ENCODE measurements around the gene LSAMP. TPM values are rescaled to one million over a fixed set of nuclear protein-coding genes. Genes with fewer than 3 reads are reported as not detected.

LSAMP gene
- total and polyA plus RNA-seq, 2 experiments from 2014 or later = 2.0 to 2.9 TPM

DNA sequence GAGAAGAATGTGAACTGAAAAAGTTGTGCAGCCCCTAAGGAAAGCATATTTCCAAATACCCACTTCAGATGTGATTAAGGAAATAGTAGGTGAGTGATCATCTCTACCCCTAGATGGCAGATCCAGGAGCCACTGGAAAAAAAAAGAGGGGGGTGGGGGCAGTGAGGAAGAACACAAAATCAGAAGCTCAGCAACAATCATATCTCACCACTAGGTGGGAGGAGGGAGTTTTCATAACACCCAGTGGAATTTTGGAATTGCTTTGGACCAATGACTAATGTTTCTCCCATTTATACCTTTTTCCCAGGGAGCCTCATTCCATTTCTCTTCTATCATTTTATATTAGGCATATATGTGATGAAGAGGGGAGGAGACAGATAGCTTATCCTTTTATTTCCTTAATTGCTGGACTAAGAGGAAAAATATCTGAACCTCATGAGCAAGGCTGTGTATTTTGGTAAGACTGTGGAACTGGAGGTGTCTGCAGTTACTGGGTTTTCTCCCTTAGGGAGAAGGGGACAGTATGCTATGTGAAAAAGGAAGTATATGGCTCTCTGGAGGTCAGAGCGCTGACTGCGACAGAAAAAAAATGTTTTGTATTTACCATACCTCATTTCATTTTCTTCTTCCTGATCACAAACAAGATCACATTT lies 458.6 kb downstream of the LSAMP start:
- Histone ChIP-seq H3K36me3 (ENCODE audit: insufficient read depth) (no peaks in the 10 kb centered on the region), H2AFZ (peak overlapping the region; percentile 5; the same call in 1 of the 2 replicates), H3K27me3 (ENCODE audit: insufficient read depth) (no peaks in the 10 kb centered on the region), H3K9me2 (ENCODE audit: insufficient read depth) (no peaks in the 10 kb centered on the region), H3K79me2 (replicated peaks; ENCODE audit: insufficient read depth) (no peaks in the 10 kb centered on the region), H3K4me3 (no peak overlapping the region), H3K27ac (ENCODE audit: low read depth) (no peak overlapping the region), H3K4me1 (ENCODE audit: insufficient read depth) (peaks cover 31% of the 10 kb centered on the region), H3K4me2 (peak overlapping the region; percentile 22), H4K20me1 (replicated peaks; ENCODE audit: insufficient read depth) (no peaks in the 10 kb centered on the region), H3F3A (replicated peaks; ENCODE audit: low read depth) (no peaks in the 10 kb centered on the region)
- ATAC-seq (peak; percentile 84), DNase-seq (ENCODE audit: low spot score) (peak; percentile 80)
- Mint-ChIP-seq H3K27me3 (ENCODE audit: insufficient read depth, low read depth, poor library complexity) (peaks cover 1% of the 10 kb centered on the region), H3K4me3 (no peak overlapping the region), H3K4me1 (peaks cover 41% of the 10 kb centered on the region), H3K36me3 (ENCODE audit: low read depth) (no peaks in the 10 kb centered on the region), H3K9me3 (no peaks in the 10 kb centered on the region), H3K27ac (no peak overlapping the region)
- TF ChIP-seq, protein P1, sequence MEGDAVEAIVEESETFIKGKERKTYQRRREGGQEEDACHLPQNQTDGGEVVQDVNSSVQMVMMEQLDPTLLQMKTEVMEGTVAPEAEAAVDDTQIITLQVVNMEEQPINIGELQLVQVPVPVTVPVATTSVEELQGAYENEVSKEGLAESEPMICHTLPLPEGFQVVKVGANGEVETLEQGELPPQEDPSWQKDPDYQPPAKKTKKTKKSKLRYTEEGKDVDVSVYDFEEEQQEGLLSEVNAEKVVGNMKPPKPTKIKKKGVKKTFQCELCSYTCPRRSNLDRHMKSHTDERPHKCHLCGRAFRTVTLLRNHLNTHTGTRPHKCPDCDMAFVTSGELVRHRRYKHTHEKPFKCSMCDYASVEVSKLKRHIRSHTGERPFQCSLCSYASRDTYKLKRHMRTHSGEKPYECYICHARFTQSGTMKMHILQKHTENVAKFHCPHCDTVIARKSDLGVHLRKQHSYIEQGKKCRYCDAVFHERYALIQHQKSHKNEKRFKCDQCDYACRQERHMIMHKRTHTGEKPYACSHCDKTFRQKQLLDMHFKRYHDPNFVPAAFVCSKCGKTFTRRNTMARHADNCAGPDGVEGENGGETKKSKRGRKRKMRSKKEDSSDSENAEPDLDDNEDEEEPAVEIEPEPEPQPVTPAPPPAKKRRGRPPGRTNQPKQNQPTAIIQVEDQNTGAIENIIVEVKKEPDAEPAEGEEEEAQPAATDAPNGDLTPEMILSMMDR (conservative IDR thresholded peaks at IDR 0.05; ENCODE audit: low read depth in 2 of 2) = peak; percentile 72 to 82
- TF ChIP-seq ZNF331 (CRISPR knock-in tag; IDR thresholded peaks at IDR 0.05; ENCODE audit: low read depth) = no peak

DNA sequence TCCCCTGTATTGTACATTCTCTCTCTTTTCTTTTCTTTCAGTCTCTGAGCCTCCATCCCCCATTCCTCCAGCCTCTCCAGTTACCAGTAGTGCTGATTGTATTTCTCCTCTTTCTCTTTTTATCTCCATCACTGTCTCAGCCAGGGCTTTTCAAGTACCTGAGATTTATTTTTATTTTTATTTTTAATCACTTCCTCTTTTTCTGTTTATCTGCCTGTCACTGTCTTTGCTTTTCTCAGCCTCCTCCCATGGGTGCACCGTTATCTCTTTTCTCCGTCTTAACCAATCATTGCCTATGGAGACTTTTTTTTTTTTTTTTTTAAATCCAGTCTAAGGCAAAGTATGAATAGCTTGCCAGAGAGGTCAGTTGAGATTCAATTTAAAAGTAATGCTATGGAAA lies 462.7 kb downstream of the LSAMP start:
- DNase-seq (ENCODE audit: low spot score) = no peak
- no peak overlapping the region for H3K4me3 Mint-ChIP-seq
- no peak for ATAC-seq
- no peaks in the 10 kb centered on the region for H3K9me3 Mint-ChIP-seq
- no peaks in the 10 kb centered on the region for H3K79me2 ChIP-seq (replicated peaks; ENCODE audit: insufficient read depth)
- H3K27me3 Mint-ChIP-seq (ENCODE audit: insufficient read depth, low read depth, poor library complexity) = peaks cover 1% of the 10 kb centered on the region
- H2AFZ ChIP-seq = no peak overlapping the region
- no peaks in the 10 kb centered on the region for H3F3A ChIP-seq (replicated peaks; ENCODE audit: low read depth)
- no peaks in the 10 kb centered on the region for H3K36me3 Mint-ChIP-seq (ENCODE audit: low read depth)
- H3K4me3 ChIP-seq = no peak overlapping the region
- H3K27ac Mint-ChIP-seq = no peak overlapping the region
- H3K27ac ChIP-seq (ENCODE audit: low read depth) = no peak overlapping the region
- H3K4me2 ChIP-seq = no peak overlapping the region
- H3K9me2 ChIP-seq (ENCODE audit: insufficient read depth) = no peaks in the 10 kb centered on the region
- peaks cover 24% of the 10 kb centered on the region for H3K4me1 Mint-ChIP-seq
- H3K36me3 ChIP-seq (ENCODE audit: insufficient read depth) = no peaks in the 10 kb centered on the region
- H3K4me1 ChIP-seq (ENCODE audit: insufficient read depth) = peaks cover 20% of the 10 kb centered on the region
- H4K20me1 ChIP-seq (replicated peaks; ENCODE audit: insufficient read depth) = no peaks in the 10 kb centered on the region
- no peaks in the 10 kb centered on the region for H3K27me3 ChIP-seq (ENCODE audit: insufficient read depth)
- TF ChIP-seq ZNF331 (CRISPR knock-in tag; IDR thresholded peaks at IDR 0.05; ENCODE audit: low read depth) (no peak), EZH2 (IDR thresholded peaks at IDR 0.05; ENCODE audit: low read depth, unreplicated experiment) (no peak), EZH2phosphoT487 (IDR thresholded peaks at IDR 0.05; ENCODE audit: unreplicated experiment) (no peak), POLR2AphosphoS5 (IDR thresholded peaks at IDR 0.05; ENCODE audit: low read depth) (no peak), NANOG (IDR thresholded peaks at IDR 0.05; ENCODE audit: borderline replicate concordance) (no peak), JUNB (IDR thresholded peaks at IDR 0.05; ENCODE audit: unreplicated experiment) (no peak)
- TF ChIP-seq, protein P2, sequence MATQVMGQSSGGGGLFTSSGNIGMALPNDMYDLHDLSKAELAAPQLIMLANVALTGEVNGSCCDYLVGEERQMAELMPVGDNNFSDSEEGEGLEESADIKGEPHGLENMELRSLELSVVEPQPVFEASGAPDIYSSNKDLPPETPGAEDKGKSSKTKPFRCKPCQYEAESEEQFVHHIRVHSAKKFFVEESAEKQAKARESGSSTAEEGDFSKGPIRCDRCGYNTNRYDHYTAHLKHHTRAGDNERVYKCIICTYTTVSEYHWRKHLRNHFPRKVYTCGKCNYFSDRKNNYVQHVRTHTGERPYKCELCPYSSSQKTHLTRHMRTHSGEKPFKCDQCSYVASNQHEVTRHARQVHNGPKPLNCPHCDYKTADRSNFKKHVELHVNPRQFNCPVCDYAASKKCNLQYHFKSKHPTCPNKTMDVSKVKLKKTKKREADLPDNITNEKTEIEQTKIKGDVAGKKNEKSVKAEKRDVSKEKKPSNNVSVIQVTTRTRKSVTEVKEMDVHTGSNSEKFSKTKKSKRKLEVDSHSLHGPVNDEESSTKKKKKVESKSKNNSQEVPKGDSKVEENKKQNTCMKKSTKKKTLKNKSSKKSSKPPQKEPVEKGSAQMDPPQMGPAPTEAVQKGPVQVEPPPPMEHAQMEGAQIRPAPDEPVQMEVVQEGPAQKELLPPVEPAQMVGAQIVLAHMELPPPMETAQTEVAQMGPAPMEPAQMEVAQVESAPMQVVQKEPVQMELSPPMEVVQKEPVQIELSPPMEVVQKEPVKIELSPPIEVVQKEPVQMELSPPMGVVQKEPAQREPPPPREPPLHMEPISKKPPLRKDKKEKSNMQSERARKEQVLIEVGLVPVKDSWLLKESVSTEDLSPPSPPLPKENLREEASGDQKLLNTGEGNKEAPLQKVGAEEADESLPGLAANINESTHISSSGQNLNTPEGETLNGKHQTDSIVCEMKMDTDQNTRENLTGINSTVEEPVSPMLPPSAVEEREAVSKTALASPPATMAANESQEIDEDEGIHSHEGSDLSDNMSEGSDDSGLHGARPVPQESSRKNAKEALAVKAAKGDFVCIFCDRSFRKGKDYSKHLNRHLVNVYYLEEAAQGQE (IDR thresholded peaks at IDR 0.05; ENCODE audit: unreplicated experiment) = no peak
- TF ChIP-seq, protein P3, sequence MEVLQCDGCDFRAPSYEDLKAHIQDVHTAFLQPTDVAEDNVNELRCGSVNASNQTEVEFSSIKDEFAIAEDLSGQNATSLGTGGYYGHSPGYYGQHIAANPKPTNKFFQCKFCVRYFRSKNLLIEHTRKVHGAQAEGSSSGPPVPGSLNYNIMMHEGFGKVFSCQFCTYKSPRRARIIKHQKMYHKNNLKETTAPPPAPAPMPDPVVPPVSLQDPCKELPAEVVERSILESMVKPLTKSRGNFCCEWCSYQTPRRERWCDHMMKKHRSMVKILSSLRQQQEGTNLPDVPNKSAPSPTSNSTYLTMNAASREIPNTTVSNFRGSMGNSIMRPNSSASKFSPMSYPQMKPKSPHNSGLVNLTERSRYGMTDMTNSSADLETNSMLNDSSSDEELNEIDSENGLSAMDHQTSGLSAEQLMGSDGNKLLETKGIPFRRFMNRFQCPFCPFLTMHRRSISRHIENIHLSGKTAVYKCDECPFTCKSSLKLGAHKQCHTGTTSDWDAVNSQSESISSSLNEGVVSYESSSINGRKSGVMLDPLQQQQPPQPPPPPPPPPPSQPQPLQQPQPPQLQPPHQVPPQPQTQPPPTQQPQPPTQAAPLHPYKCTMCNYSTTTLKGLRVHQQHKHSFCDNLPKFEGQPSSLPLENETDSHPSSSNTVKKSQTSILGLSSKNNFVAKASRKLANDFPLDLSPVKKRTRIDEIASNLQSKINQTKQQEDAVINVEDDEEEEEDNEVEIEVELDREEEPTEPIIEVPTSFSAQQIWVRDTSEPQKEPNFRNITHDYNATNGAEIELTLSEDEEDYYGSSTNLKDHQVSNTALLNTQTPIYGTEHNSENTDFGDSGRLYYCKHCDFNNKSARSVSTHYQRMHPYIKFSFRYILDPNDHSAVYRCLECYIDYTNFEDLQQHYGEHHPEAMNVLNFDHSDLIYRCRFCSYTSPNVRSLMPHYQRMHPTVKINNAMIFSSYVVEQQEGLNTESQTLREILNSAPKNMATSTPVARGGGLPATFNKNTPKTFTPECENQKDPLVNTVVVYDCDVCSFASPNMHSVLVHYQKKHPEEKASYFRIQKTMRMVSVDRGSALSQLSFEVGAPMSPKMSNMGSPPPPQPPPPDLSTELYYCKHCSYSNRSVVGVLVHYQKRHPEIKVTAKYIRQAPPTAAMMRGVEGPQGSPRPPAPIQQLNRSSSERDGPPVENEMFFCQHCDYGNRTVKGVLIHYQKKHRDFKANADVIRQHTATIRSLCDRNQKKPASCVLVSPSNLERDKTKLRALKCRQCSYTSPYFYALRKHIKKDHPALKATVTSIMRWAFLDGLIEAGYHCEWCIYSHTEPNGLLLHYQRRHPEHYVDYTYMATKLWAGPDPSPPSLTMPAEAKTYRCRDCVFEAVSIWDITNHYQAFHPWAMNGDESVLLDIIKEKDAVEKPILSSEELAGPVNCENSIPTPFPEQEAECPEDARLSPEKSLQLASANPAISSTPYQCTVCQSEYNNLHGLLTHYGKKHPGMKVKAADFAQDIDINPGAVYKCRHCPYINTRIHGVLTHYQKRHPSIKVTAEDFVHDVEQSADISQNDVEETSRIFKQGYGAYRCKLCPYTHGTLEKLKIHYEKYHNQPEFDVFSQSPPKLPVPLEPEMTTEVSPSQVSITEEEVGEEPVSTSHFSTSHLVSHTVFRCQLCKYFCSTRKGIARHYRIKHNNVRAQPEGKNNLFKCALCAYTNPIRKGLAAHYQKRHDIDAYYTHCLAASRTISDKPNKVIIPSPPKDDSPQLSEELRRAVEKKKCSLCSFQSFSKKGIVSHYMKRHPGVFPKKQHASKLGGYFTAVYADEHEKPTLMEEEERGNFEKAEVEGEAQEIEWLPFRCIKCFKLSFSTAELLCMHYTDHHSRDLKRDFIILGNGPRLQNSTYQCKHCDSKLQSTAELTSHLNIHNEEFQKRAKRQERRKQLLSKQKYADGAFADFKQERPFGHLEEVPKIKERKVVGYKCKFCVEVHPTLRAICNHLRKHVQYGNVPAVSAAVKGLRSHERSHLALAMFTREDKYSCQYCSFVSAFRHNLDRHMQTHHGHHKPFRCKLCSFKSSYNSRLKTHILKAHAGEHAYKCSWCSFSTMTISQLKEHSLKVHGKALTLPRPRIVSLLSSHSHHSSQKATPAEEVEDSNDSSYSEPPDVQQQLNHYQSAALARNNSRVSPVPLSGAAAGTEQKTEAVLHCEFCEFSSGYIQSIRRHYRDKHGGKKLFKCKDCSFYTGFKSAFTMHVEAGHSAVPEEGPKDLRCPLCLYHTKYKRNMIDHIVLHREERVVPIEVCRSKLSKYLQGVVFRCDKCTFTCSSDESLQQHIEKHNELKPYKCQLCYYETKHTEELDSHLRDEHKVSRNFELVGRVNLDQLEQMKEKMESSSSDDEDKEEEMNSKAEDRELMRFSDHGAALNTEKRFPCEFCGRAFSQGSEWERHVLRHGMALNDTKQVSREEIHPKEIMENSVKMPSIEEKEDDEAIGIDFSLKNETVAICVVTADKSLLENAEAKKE (CRISPR knock-in tag; IDR thresholded peaks at IDR 0.05) = no peak
